Fibroblast of villous mesenchyme (primary cell): ENCODE measurements around the gene C10orf95. TPM values are rescaled to one million over a fixed set of nuclear protein-coding genes. Genes with fewer than 3 reads are reported as not detected.

ENCODE experiments used
- DNase-seq: peaks from one replicate; pipeline ENCODE4 v3.0.0-alpha.2; 2010; ENCODE audit warnings: low read depth
- H3K4me3 ChIP-seq: 2 replicates; pipeline ENCODE4 v1.5.1; 2011; ENCODE audit warnings: low read depth, mild to moderate bottlenecking, low read length
- small RNA-seq: library from RNA; depleted of rRNA; stranded (forward); fragments of <200 nt; gene quantifications from one replicate; pipeline ENCODE3, GENCODE V24; 2012
- total RNA-seq: library from RNA; depleted of rRNA; stranded (reverse); fragments of >200 nt; gene quantifications from 2 replicates; pipeline ENCODE4 v1.2.3, GENCODE V29; 2012
- TF ChIP-seq, protein P1 (sequence below): IDR thresholded peaks from 2 replicates; pipeline ENCODE4 v1.5.1; 2012; ENCODE audit warnings: low read depth, mild to moderate bottlenecking, low read length; ENCODE audit not compliant: insufficient read depth

Gene C10orf95
- total RNA-seq, 1 donor, result not detected

DNA sequence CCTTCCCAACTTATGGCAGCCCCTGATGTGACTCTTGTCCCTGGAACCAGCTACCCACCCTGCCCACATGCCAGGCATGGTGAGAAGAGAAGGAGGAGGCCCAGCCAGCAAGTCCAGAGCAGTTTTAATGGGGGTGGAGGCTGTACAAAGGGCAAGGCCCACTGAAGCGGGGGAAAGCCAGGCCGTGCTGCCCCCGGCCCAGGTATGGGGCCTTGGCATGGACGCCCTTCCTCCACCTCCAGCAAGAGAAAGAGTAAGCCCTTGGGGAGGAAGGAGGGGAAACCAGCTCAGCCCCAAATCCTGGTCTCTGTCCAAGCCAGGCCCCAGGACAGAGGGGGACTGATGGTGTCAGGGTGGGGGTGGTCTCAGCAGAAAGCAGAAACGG is 48.8 kb downstream of the C10orf95 start:
- TF ChIP-seq, protein P1, sequence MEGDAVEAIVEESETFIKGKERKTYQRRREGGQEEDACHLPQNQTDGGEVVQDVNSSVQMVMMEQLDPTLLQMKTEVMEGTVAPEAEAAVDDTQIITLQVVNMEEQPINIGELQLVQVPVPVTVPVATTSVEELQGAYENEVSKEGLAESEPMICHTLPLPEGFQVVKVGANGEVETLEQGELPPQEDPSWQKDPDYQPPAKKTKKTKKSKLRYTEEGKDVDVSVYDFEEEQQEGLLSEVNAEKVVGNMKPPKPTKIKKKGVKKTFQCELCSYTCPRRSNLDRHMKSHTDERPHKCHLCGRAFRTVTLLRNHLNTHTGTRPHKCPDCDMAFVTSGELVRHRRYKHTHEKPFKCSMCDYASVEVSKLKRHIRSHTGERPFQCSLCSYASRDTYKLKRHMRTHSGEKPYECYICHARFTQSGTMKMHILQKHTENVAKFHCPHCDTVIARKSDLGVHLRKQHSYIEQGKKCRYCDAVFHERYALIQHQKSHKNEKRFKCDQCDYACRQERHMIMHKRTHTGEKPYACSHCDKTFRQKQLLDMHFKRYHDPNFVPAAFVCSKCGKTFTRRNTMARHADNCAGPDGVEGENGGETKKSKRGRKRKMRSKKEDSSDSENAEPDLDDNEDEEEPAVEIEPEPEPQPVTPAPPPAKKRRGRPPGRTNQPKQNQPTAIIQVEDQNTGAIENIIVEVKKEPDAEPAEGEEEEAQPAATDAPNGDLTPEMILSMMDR, result no peak
- H3K4me3 ChIP-seq, result no peak overlapping the region
- DNase-seq, result no peak

DNA sequence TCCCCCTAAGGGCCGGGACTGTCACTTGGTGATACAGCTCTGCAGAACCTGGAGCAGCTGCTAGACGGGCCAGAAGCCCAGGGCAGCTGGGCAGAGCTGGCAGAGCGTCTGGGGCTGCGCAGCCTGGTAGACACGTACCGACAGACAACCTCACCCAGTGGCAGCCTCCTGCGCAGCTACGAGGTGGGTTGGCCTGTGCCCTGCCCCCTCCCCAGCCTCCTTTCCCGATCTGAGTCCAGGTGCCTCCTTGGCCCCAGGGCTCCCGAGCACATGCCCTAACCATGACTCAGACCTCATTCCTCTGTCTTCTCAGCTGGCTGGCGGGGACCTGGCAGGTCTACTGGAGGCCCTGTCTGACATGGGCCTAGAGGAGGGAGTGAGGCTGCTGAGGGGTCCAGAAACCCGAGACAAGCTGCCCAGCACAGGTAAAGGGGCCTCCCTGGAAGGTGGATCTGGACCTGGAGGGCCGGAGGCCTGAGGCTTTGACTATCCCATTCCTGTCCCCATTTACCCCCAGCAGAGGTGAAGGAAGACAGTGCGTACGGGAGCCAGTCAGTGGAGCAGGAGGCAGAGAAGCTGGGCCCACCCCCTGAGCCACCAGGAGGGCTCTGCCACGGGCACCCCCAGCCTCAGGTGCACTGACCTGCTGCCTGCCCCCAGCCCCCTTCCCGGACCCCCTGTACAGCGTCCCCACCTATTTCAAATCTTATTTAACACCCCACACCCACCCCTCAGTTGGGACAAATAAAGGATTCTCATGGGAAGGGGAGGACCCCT is 49.4 kb downstream of the C10orf95 start:
- TF ChIP-seq, protein P1, result no peak
- H3K4me3 ChIP-seq, result no peak overlapping the region
- DNase-seq, result peak; percentile 24

DNA sequence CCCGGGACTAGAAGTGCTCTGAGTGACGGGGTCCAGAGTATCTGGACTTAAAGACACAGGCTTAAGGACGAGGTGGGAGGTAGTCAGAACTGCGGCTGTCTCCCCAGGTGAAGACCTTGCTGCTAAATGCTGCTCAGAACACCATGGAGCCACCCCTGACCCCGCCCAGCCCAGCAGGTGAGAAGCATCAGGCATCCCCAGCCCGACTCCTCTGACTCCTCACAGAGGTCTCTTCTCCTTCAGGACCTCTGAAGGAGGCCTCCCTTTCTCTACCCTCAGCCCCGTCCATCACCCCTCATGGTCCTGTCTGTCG is 50.0 kb downstream of the C10orf95 start:
- TF ChIP-seq, protein P1, result no peak
- H3K4me3 ChIP-seq, result no peak overlapping the region
- no peak for DNase-seq

DNA sequence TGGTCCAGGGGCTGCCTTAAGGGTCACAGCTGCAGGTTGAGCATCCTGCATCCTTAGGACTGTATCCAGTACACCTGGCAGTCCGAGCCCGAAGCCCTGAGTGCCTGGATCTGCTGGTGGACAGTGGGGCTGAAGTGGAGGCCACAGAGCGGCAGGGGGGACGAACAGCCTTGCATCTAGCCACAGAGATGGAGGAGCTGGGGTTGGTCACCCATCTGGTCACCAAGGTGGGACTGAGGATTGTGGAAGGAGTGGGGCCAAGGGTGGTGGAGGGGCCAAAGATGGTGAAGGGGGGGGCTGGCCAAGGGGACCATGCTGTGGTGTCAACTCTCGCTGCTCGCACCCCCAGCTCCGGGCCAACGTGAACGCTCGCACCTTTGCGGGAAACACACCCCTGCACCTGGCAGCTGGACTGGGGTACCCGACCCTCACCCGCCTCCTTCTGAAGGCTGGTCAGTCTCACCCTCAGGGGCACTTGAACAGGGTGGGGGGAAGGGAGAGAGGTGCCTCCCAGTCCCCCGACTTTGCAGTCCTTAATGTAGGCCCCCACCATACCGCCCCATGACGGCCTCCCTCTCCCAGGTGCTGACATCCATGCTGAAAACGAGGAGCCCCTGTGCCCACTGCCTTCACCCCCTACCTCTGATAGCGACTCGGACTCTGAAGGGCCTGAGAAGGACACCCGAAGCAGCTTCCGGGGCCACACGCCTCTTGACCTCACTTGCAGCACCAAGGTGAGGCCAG is 50.6 kb downstream of the C10orf95 start:
- H3K4me3 ChIP-seq, result no peak overlapping the region
- TF ChIP-seq, protein P1, result no peak
- no peak for DNase-seq

DNA sequence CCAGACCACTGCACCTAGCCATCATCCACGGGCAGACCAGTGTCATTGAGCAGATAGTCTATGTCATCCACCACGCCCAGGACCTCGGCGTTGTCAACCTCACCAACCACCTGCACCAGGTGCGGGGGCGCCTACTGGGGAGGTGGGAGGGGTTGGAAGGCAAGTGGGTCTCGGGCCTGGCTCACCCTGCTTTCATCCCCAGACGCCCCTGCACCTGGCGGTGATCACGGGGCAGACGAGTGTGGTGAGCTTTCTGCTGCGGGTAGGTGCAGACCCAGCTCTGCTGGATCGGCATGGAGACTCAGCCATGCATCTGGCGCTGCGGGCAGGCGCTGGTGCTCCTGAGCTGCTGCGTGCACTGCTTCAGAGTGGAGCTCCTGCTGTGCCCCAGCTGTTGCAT is 51.3 kb downstream of the C10orf95 start:
- no peak for DNase-seq
- TF ChIP-seq, protein P1, result no peak
- no peak overlapping the region for H3K4me3 ChIP-seq

Small RNA genes within 50 kb of the gene (small RNA-seq; reads per million reads assigned to genes)
- gene MIR146B, result 331 reads per million, percentile 98 among the genes with 10 or more reads in this experiment

Other genes starting within 250 kb of the C10orf95 start
- 0.32 and 0.86 TPM in 2 replicates for gene ELOVL3, start 225.2 kb downstream of the C10orf95 start, total RNA-seq
- gene PITX3, start 210.0 kb downstream of the C10orf95 start, total RNA-seq, result under 0.01 TPM in 1 of 2 replicates, not detected in the other
- 48.3 and 58.3 TPM in 2 replicates for gene GBF1, start 206.0 kb downstream of the C10orf95 start, total RNA-seq
- gene NFKB2, start 55.8 kb downstream of the C10orf95 start, total RNA-seq, result 16.8 and 37.6 TPM in 2 replicates
- gene PSD, start 32.8 kb downstream of the C10orf95 start, total RNA-seq, result 1.6 and 2.2 TPM in 2 replicates
- gene FBXL15, start 30.7 kb downstream of the C10orf95 start, total RNA-seq, result 4.3 and 8.4 TPM in 2 replicates
- 51.0 and 54.8 TPM in 2 replicates for gene CUEDC2, start 19.0 kb downstream of the C10orf95 start, total RNA-seq
- 130 and 142 TPM in 2 replicates for gene ACTR1A, start 51.2 kb upstream of the C10orf95 start, total RNA-seq
- gene SUFU, start 52.4 kb upstream of the C10orf95 start, total RNA-seq, result 2.3 and 3.9 TPM in 2 replicates
- 116 and 119 TPM in 2 replicates for gene TRIM8, start 192.9 kb upstream of the C10orf95 start, total RNA-seq